Amniotic epithelial cell (primary cell): ENCODE data around the gene EXOC4.
"Not testable (repeated sequence)": the region's sequence is repeated elsewhere in the genome, so short reads cannot be mapped to it uniquely, and the experiment has no call there.

ENCODE experiments used
- DNase-seq: peaks from one replicate; pipeline ENCODE4 v3.0.0-alpha.2; 2010; ENCODE audit warnings: low read depth

EXOC4 gene

GRCh38 chr7:133753513-133753912 lies 500.6 kb downstream of the EXOC4 start:
- no peak for DNase-seq

- DNase-seq = no peak
Measured at GRCh38 chr7:133754708-133755107, 501.8 kb downstream of the EXOC4 start.

- DNase-seq = no peak
Measured at GRCh38 chr7:133755901-133756300, 503.0 kb downstream of the EXOC4 start.

GRCh38 chr7:133761443-133761842 lies 508.6 kb downstream of the EXOC4 start:
- DNase-seq = no peak

GRCh38 chr7:133763076-133763640 lies 510.3 kb downstream of the EXOC4 start:
- peak; percentile 1 for DNase-seq

GRCh38 chr7:133769668-133770067 lies 516.8 kb downstream of the EXOC4 start:
- DNase-seq = no peak

GRCh38 chr7:133770863-133771492 lies 518.1 kb downstream of the EXOC4 start:
- DNase-seq = peak; percentile 29

- DNase-seq = no peak
Measured at GRCh38 chr7:133771788-133772419, 519.0 kb downstream of the EXOC4 start.

GRCh38 chr7:133773601-133774000 lies 520.7 kb downstream of the EXOC4 start:
- DNase-seq = no peak

GRCh38 chr7:133775201-133775600 lies 522.3 kb downstream of the EXOC4 start:
- no peak for DNase-seq

GRCh38 chr7:133776266-133776665 lies 523.4 kb downstream of the EXOC4 start:
- no peak for DNase-seq

- DNase-seq = no peak
Measured at GRCh38 chr7:133777701-133778100, 524.8 kb downstream of the EXOC4 start.

- DNase-seq = no peak
Measured at GRCh38 chr7:133778472-133778871, 525.6 kb downstream of the EXOC4 start.

GRCh38 chr7:133779538-133779937 lies 526.7 kb downstream of the EXOC4 start:
- not testable (repeated sequence) for DNase-seq

- no peak for DNase-seq
Measured at GRCh38 chr7:133780912-133781311, 528.0 kb downstream of the EXOC4 start.

- DNase-seq = no peak
Measured at GRCh38 chr7:133781486-133782090, 528.7 kb downstream of the EXOC4 start.

GRCh38 chr7:133782470-133782869 lies 529.6 kb downstream of the EXOC4 start:
- no peak for DNase-seq

GRCh38 chr7:133783276-133783675 lies 530.4 kb downstream of the EXOC4 start:
- DNase-seq = no peak

- DNase-seq = no peak
Measured at GRCh38 chr7:133784486-133785001, 531.7 kb downstream of the EXOC4 start.

- no peak for DNase-seq
Measured at GRCh38 chr7:133786401-133786937, 533.6 kb downstream of the EXOC4 start.

- DNase-seq = no peak
Measured at GRCh38 chr7:133789974-133790373, 537.1 kb downstream of the EXOC4 start.

- no peak for DNase-seq
Measured at GRCh38 chr7:133790911-133791310, 538.0 kb downstream of the EXOC4 start.

GRCh38 chr7:133794479-133794878 lies 541.6 kb downstream of the EXOC4 start:
- DNase-seq = no peak
